Mucosa of rectum (tissue), 2 donors: ENCODE measurements around the gene ZNRF3.
A peak's percentile ranks its signal among the peaks of the same experiment; 100 is the strongest.
"Not testable (repeated sequence)": the region's sequence is repeated elsewhere in the genome, so short reads cannot be mapped to it uniquely, and the experiment has no call there.

ENCODE experiments used
- H3K27ac ChIP-seq, 2 donors: one replicate each; pipeline ENCODE4 v1.7.0; 2013; ENCODE audit warnings: inconsistent platforms in 2 of 2, low read depth in 2 of 2, low read length in 2 of 2
- H3K27me3 ChIP-seq, 2 donors: one replicate each; pipeline ENCODE4 v1.7.0; 2013; ENCODE audit warnings: low read length in 2 of 2; ENCODE audit not compliant: control insufficient read depth in 2 of 2, insufficient read depth in 2 of 2
- H3K36me3 ChIP-seq, 2 donors: one replicate each; pipeline ENCODE4 v1.7.0; 2013; ENCODE audit warnings: low read length in 2 of 2; ENCODE audit not compliant: control insufficient read depth in 2 of 2, insufficient read depth in 2 of 2
- H3K4me1 ChIP-seq, 2 donors: one replicate each; pipeline ENCODE4 v1.7.0; 2013; ENCODE audit warnings: low read length in 2 of 2, mild to moderate bottlenecking in 1 of 2; ENCODE audit not compliant: control insufficient read depth in 2 of 2, insufficient read depth in 2 of 2
- H3K4me3 ChIP-seq, 2 donors: one replicate each; pipeline ENCODE4 v1.7.0; 2013; ENCODE audit warnings: low read length in 2 of 2
- H3K9ac ChIP-seq, 2 donors: one replicate each; pipeline ENCODE4 v1.7.0; 2013; ENCODE audit warnings: low read length in 2 of 2, low read depth in 1 of 2, mild to moderate bottlenecking in 1 of 2
- H3K9me3 ChIP-seq, 2 donors: one replicate each; pipeline ENCODE4 v1.7.0; 2013; ENCODE audit warnings: low read length in 2 of 2; ENCODE audit not compliant: control insufficient read depth in 2 of 2
- donor health status: healthy.
- donor health status: Normal muscosa, but diverticular disease.

Gene ZNRF3

DNA sequence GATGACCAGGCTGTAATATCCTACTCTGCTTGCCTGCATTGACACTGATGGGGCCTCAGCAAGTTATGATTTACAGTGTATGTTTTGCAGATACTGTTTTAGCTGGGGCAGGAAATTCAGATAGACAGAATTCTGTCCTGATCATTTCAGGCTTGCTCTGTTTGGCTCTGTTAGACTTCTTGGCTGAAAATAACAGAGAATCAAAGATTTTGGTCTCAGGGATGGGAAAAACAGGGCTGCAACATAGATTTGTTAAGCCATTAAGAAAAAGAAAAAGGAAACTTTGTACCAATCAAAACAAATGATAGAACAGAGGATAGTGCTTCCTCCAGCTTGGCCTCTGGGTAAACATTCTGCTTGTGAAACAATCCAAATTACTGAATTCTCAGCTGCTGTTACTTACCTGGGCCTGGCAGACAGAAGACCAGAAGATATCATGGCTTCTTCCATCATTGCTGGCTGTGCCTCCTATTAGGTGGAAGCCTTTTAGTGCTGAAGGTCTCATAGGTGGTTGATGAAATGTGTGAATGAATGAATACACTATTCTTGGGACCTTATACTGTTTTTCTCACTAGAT, 22.0 kb downstream of the ZNRF3 start:
- Histone ChIP-seq H3K9me3 (no peaks in the 10 kb centered on the region), H3K4me1 (peaks cover 11 to 28% of the 10 kb centered on the region in 2 donors), H3K36me3 (no peaks in the 10 kb centered on the region), H3K27ac (no peak overlapping the region), H3K9ac (no peak overlapping the region), H3K4me3 (no peak overlapping the region), H3K27me3 (no peaks in the 10 kb centered on the region)

DNA sequence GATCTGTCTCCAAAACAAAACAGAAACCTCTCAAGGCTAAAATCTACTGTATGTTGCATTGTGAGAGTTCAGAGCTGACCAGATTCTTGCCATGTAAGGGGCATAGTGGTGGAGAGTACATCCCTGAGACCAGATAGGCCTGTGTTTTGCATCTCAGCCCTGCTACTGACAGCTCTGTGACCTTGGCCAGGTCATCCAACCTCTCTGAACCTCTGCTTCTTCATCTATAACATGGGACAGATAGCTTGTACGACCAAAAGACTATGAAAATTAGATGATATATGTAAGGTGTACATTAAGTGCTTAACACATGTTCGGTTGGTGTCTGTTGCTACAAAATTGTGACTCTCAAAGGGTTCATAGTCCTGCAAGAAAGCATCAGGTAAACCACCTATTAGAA, 22.9 kb downstream of the ZNRF3 start:
- no peak overlapping the region for H3K27ac ChIP-seq
- H3K4me1 ChIP-seq = peaks cover 20 to 32% of the 10 kb centered on the region in 2 donors
- H3K9ac ChIP-seq = no peak overlapping the region

DNA sequence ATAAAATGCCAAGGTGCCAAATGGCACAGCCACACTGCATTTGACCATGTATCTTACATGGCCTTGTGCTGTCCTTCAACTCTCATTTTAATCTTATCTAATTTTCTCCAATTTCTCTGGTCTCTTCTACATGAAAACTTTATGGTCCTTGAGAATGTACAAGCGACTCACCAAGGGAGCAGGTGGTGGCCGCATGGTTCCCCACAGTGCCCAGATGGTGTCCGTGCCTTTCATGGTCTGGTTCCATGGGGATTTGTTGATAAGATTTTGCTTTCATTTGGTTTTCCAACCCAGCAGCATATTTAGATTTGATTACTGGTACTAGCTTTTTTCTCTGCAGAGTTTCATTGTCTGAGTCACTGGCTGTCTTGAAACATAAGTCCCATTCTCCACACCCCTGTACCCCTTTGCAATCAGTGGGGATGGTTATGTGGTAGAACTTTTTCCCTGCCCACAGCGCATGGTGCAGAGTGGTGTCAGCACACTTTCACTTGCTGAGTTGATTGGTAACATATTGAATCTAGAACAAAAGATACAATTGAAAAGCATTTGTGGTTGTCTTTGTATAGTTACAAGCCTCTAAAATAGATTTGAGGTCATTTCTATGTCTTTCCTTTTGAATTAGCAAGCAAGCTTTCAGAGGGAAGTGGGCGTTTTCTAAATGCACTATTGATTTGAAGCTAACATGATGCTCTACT, 24.1 kb downstream of the ZNRF3 start:
- H3K9ac ChIP-seq = no peak overlapping the region
- no peaks in the 10 kb centered on the region for H3K27me3 ChIP-seq
- H3K9me3 ChIP-seq = no peaks in the 10 kb centered on the region
- no peak overlapping the region for H3K27ac ChIP-seq
- H3K36me3 ChIP-seq = no peaks in the 10 kb centered on the region
- peaks cover 27 to 43% of the 10 kb centered on the region in 2 donors for H3K4me1 ChIP-seq
- H3K4me3 ChIP-seq = no peak overlapping the region

More for the DNA sequence above, 22.9 kb downstream of the ZNRF3 start:
- Histone ChIP-seq H3K27me3 (no peaks in the 10 kb centered on the region), H3K9me3 (no peaks in the 10 kb centered on the region), H3K4me3 (no peak overlapping the region), H3K36me3 (no peaks in the 10 kb centered on the region)

DNA sequence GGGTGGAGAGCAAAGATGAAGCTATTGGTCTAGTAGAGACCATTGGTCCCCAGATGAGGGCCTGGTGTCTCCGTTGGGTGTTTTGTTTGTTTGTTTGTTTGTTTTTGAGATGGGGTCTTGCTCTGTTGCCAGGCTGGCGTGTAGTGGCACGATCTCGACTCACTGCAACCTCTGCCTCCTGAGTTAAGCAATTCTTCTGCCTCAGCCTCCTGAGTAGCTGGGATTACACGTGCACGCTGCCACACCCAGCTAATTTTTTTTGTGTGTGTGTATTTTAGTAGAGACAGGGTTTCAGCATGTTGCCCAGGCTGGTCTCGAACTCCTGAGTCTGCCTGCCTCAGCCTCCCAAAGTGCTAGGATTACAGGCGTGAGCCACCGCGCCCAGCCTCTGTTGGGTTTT, 25.4 kb downstream of the ZNRF3 start:
- not testable (repeated sequence) for H3K36me3 ChIP-seq, H3K4me3 ChIP-seq, H3K27me3 ChIP-seq, H3K27ac ChIP-seq, H3K9me3 ChIP-seq, H3K9ac ChIP-seq
- H3K4me1 ChIP-seq = peaks cover 24 to 33% of the 10 kb centered on the region in 2 donors

DNA sequence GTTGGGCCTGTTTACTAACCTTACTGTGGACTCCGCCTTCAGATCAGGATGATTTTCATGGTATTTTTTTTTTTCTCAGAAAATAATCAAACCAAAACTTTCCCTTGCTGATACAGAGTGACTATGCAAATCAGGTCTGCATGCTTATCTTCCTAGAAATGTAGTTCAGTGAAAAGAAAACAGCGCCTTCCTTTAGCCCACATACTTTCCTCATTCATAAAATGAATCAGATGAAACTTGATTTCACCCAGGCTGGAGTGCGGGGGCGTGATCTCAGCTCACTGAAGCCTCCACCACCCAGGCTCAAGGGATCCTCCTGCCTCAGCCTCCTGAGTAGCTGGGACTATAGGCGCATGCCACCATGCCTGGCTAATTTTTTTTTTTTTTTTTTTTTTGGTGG, 26.0 kb downstream of the ZNRF3 start:
- H3K27ac ChIP-seq = no peak overlapping the region
- H3K4me1 ChIP-seq = peaks cover 24 to 28% of the 10 kb centered on the region in 2 donors
- no peaks in the 10 kb centered on the region for H3K9me3 ChIP-seq
- no peak overlapping the region for H3K9ac ChIP-seq
- no peaks in the 10 kb centered on the region for H3K27me3 ChIP-seq
- no peak overlapping the region for H3K4me3 ChIP-seq
- H3K36me3 ChIP-seq = no peaks in the 10 kb centered on the region

DNA sequence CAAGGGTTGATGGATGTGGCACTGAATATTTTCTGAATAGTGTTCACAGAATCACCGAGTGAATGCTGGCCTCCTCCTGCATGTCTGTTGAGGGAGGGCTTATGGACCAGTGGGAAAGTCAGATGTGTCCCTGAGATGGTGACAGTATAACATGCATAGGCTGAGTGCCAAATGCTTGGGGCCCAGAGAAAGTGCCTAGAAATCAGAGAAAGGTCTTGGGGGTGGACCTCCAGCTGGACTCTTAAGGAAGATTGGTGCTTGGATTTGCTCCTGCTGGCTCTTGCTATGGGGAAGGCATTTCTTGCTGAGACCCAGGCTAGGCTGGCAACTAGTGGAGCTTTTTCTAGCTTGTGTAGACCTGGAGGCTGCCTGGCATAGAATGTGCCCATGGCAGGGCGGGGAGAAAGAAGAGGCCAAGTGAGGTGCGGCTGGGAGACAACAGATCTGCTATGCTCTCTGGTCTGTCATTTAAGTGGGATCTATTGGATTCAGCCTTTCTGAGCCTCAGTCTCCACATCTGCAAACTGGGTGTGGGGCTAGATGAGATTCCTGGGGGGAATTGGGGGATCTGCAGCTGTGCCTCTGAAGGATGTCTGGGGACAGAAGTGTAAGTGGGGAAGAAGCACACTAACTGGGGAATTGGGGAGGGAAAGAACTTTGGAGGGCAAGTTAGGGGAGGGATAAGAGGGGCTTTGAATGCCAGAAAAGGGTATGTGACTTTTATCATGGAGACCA, 27.4 kb downstream of the ZNRF3 start:
- Histone ChIP-seq H3K27ac (peak overlapping the region in 1 of 2 donors; percentile 32), H3K4me3 (no peak overlapping the region), H3K9ac (no peak overlapping the region), H3K9me3 (no peaks in the 10 kb centered on the region), H3K27me3 (no peaks in the 10 kb centered on the region), H3K4me1 (peaks cover 16 to 20% of the 10 kb centered on the region in 2 donors), H3K36me3 (no peaks in the 10 kb centered on the region)

DNA sequence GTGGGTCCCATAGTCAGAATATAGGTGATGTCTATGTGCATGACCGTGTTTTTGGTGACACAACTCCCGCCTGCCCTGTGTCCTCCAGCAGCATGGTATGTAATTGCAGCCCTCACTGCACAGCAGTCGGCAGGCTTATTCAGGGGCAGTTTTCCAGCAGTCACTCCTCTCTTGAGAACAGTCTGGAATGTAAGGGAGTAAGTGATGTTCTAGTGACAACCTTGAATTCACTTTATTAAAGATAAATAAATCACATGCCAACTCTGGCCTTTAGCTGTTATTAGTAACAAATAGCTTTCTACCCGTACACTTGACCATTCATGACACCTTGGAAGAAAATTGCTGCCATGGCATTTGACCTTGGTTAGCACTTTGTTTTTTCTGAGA, 27.9 kb downstream of the ZNRF3 start:
- Histone ChIP-seq H3K4me3 (no peak overlapping the region), H3K27ac (peak overlapping the region; percentile 39 to 48), H3K27me3 (no peaks in the 10 kb centered on the region), H3K36me3 (no peaks in the 10 kb centered on the region), H3K9ac (no peak overlapping the region), H3K9me3 (no peaks in the 10 kb centered on the region), H3K4me1 (peaks cover 16 to 20% of the 10 kb centered on the region in 2 donors)

DNA sequence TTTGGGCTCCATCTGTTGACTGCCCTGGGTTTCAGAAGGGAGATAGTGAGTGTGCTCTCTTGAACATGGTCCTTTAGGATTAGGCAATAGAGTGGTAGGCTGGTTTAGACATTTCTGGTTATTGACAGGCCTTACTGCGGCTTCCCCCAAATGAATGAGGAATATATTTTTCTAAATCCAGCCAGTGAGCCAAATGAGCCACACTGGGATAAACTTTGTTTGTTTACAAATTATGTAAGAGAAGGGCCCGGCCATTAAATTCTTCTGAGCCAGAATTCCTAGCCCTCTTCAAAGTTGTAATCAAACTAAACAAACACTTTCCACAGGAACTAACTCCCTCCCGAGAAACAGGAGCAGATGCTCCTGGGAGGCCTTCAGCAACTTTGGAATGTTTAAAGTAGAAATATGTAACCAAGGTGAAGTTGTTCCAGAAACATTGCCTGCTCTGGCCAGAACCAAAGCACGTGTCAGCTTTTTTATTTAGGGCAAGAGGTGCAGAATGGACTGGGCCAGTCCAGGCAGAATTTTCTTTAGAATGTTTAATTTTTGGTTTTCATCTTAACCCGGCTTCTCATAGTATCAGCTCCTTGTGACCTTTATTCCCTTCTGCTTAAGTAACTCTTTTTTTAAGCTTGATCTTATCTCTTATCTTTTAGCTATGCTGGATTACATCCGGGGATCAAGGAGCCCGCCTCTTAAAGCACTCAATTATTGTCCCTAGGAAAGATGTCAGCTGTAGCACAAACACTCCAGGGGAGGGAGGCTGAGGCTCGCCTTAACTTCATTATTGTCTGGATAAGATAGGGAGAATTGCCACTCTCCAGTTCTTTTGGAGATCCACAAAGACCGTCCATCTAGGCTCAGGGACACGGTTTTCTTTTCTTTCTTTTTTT, 28.7 kb downstream of the ZNRF3 start:
- peaks cover 16 to 22% of the 10 kb centered on the region in 2 donors for H3K4me1 ChIP-seq
- H3K27me3 ChIP-seq = no peaks in the 10 kb centered on the region
- H3K9ac ChIP-seq = no peak overlapping the region
- H3K27ac ChIP-seq = peak overlapping the region; percentile 39 to 48
- H3K36me3 ChIP-seq = no peaks in the 10 kb centered on the region
- no peaks in the 10 kb centered on the region for H3K9me3 ChIP-seq
- no peak overlapping the region for H3K4me3 ChIP-seq

DNA sequence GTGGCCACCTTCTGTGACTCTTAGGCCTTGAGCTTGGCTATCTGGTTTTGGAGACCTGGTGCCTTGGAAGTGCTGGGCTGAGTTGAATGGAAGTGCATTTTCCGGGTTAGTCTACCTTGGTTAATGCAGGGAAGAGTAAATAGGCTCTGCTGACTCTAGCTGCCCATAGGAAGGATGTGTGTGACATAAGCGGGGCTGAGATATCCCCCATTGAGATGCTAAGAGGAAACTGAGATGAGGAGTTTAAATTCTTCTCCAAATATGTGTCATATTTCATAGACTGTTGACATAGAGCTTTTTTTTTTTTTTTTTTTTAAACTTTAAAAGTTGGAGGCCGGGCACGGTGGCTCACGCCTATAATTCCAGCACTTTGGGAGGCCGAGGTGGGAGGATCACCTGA, 30.8 kb downstream of the ZNRF3 start:
- H3K27me3 ChIP-seq = no peaks in the 10 kb centered on the region
- no peak overlapping the region for H3K9ac ChIP-seq
- no peaks in the 10 kb centered on the region for H3K36me3 ChIP-seq
- H3K9me3 ChIP-seq = no peaks in the 10 kb centered on the region
- no peak overlapping the region for H3K27ac ChIP-seq
- H3K4me1 ChIP-seq = peaks cover 31 to 34% of the 10 kb centered on the region in 2 donors
- no peak overlapping the region for H3K4me3 ChIP-seq
